ENCODE data around the gene ATXN7L3B. TPM values are rescaled to one million over a fixed set of nuclear protein-coding genes. Genes with fewer than 3 reads are reported as not detected.
A peak's percentile ranks its signal among the peaks of the same experiment; 100 is the strongest.

The ATXN7L3B gene
- total and polyA plus RNA-seq, 2 experiments from 2014 or later: 14.0 to 40.8 TPM

GRCh38 chr12:74539765-74540526 lies 2.3 kb downstream of the ATXN7L3B start:
- DNase-seq (ENCODE audit: low spot score): peak; percentile 44
- TF ChIP-seq ZNF114 (CRISPR knock-in tag; IDR thresholded peaks at IDR 0.05) (no peak), NANOG (IDR thresholded peaks at IDR 0.05; ENCODE audit: borderline replicate concordance) (no peak), ZNF462 (CRISPR knock-in tag; IDR thresholded peaks at IDR 0.05) (no peak), STAT1 (IDR thresholded peaks at IDR 0.05; ENCODE audit: unreplicated experiment) (no peak), EZH2 (IDR thresholded peaks at IDR 0.05; ENCODE audit: low read depth, unreplicated experiment) (no peak), ZNF331 (CRISPR knock-in tag; IDR thresholded peaks at IDR 0.05; ENCODE audit: low read depth) (no peak), JUNB (IDR thresholded peaks at IDR 0.05; ENCODE audit: unreplicated experiment) (no peak), CREB1 (CRISPR knock-in tag; IDR thresholded peaks at IDR 0.05; ENCODE audit: low read depth) (no peak)
- TF ChIP-seq, protein P1, sequence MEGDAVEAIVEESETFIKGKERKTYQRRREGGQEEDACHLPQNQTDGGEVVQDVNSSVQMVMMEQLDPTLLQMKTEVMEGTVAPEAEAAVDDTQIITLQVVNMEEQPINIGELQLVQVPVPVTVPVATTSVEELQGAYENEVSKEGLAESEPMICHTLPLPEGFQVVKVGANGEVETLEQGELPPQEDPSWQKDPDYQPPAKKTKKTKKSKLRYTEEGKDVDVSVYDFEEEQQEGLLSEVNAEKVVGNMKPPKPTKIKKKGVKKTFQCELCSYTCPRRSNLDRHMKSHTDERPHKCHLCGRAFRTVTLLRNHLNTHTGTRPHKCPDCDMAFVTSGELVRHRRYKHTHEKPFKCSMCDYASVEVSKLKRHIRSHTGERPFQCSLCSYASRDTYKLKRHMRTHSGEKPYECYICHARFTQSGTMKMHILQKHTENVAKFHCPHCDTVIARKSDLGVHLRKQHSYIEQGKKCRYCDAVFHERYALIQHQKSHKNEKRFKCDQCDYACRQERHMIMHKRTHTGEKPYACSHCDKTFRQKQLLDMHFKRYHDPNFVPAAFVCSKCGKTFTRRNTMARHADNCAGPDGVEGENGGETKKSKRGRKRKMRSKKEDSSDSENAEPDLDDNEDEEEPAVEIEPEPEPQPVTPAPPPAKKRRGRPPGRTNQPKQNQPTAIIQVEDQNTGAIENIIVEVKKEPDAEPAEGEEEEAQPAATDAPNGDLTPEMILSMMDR (conservative IDR thresholded peaks at IDR 0.05; ENCODE audit: low read depth in 2 of 2): no peak
- TF ChIP-seq, protein P2, sequence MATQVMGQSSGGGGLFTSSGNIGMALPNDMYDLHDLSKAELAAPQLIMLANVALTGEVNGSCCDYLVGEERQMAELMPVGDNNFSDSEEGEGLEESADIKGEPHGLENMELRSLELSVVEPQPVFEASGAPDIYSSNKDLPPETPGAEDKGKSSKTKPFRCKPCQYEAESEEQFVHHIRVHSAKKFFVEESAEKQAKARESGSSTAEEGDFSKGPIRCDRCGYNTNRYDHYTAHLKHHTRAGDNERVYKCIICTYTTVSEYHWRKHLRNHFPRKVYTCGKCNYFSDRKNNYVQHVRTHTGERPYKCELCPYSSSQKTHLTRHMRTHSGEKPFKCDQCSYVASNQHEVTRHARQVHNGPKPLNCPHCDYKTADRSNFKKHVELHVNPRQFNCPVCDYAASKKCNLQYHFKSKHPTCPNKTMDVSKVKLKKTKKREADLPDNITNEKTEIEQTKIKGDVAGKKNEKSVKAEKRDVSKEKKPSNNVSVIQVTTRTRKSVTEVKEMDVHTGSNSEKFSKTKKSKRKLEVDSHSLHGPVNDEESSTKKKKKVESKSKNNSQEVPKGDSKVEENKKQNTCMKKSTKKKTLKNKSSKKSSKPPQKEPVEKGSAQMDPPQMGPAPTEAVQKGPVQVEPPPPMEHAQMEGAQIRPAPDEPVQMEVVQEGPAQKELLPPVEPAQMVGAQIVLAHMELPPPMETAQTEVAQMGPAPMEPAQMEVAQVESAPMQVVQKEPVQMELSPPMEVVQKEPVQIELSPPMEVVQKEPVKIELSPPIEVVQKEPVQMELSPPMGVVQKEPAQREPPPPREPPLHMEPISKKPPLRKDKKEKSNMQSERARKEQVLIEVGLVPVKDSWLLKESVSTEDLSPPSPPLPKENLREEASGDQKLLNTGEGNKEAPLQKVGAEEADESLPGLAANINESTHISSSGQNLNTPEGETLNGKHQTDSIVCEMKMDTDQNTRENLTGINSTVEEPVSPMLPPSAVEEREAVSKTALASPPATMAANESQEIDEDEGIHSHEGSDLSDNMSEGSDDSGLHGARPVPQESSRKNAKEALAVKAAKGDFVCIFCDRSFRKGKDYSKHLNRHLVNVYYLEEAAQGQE (IDR thresholded peaks at IDR 0.05; ENCODE audit: unreplicated experiment): no peak
- ATAC-seq: peak; percentile 7; the same call in 2 of the 3 replicates
- peaks cover 43% of the 10 kb centered on the region for H3K4me1 ChIP-seq (ENCODE audit: insufficient read depth)
- Mint-ChIP-seq H3K27me3 (ENCODE audit: insufficient read depth, low read depth, poor library complexity) (peaks cover 8% of the 10 kb centered on the region), H3K27ac (peak overlapping the region; percentile 88), H3K4me1 (peaks cover 56% of the 10 kb centered on the region), H3K36me3 (ENCODE audit: low read depth) (peaks cover 32% of the 10 kb centered on the region), H3K9me3 (no peaks in the 10 kb centered on the region), H3K4me3 (peak overlapping the region; percentile 99)
- H3K9me2 ChIP-seq (ENCODE audit: insufficient read depth): no peaks in the 10 kb centered on the region
- H3K4me2 ChIP-seq: peak overlapping the region; percentile 73
- peaks cover 5% of the 10 kb centered on the region for H3F3A ChIP-seq (replicated peaks; ENCODE audit: low read depth)
- H3K27me3 ChIP-seq (ENCODE audit: insufficient read depth): no peaks in the 10 kb centered on the region
- H2AFZ ChIP-seq: no peak overlapping the region
- H3K79me2 ChIP-seq (replicated peaks; ENCODE audit: insufficient read depth): peaks cover 58% of the 10 kb centered on the region
- peak overlapping the region; percentile 87 for H3K4me3 ChIP-seq
- 0 out of 2 replicates have a peak, but pooled peaks cover 6% of the 10 kb centered on the region for H4K20me1 ChIP-seq (replicated peaks; ENCODE audit: insufficient read depth)
- peak overlapping the region; percentile 9; the same call in 1 of the 2 replicates for H3K27ac ChIP-seq (ENCODE audit: low read depth)
- no peaks in the 10 kb centered on the region for H3K36me3 ChIP-seq (ENCODE audit: insufficient read depth)

Measured in GM23338 (cell line).